CD4-positive, alpha-beta T cell (primary cell): ENCODE measurements around the gene CACNA1D. TPM values are rescaled to one million over a fixed set of nuclear protein-coding genes. Genes with fewer than 3 reads are reported as not detected.

ENCODE experiments used
- ATAC-seq: fragments of 200-7000 bp; cut with Tn5 transposase; one replicate; pipeline ENCODE4 v1.10.0; 2022; ENCODE audit warnings: mild to moderate bottlenecking; ENCODE audit not compliant: poor library complexity
- CTCF ChIA-PET: fragments of 350-600 bp; sonication (Branson Sonifier 250); formaldehyde crosslinking; loops from one replicate; lab custom pipeline; 2021; ENCODE audit warnings: antibody characterized with exemption, inconsistent platforms; lab: Charles Lee
- POLR2A ChIA-PET: fragments of 350-600 bp; sonication (Branson Sonifier 250); formaldehyde crosslinking; loops from one replicate; lab custom pipeline; 2021; ENCODE audit warnings: antibody characterized with exemption, inconsistent platforms; lab: Charles Lee
- DNase-seq, 14 experiments: peaks; one replicate each; pipeline ENCODE4 v3.0.0-alpha.2; 2013 to 2020; ENCODE audit warnings: mixed read lengths in 2 of 14
- H3K27ac ChIP-seq, 2 donors: one replicate each; pipeline versions ENCODE4 v1.5.1 to v1.7.0; 2013; ENCODE audit warnings: low read length in 2 of 2, low read depth in 1 of 2, mild to moderate bottlenecking in 1 of 2
- H3K27me3 ChIP-seq, 2 experiments: 1 replicate in 1 of 2; 2 replicates in 1 of 2; pipeline versions ENCODE4 v1.6.1 to v1.7.0; 2013; ENCODE audit warnings: low read length in 2 of 2, control low read depth in 1 of 2, mild to moderate bottlenecking in 1 of 2, moderate library complexity in 1 of 2; ENCODE audit not compliant: insufficient read depth in 2 of 2, control insufficient read depth in 1 of 2
- H3K36me3 ChIP-seq: one replicate; pipeline ENCODE4 v1.6.1; 2013; ENCODE audit warnings: low read length, control low read depth; ENCODE audit not compliant: insufficient read depth
- H3K4me1 ChIP-seq: one replicate; pipeline ENCODE4 v1.6.1; 2013; ENCODE audit warnings: low read length, control low read depth; ENCODE audit not compliant: insufficient read depth
- H3K4me3 ChIP-seq: one replicate; pipeline ENCODE4 v1.5.1; 2013; ENCODE audit warnings: mild to moderate bottlenecking, low read length, moderate library complexity
- H3K9me3 ChIP-seq, 2 experiments: 1 replicate in 1 of 2; 2 replicates in 1 of 2; pipeline versions ENCODE4 v1.6.1 to v1.7.0; 2013; ENCODE audit warnings: low read length in 2 of 2, mild to moderate bottlenecking in 2 of 2, control low read depth in 1 of 2, moderate library complexity in 1 of 2; ENCODE audit not compliant: control insufficient read depth in 1 of 2, insufficient read depth in 1 of 2
- H3K27ac Mint-ChIP-seq: one replicate; pipeline ENCODE4 v1.8.0; 2020; ENCODE audit warnings: mixed read lengths
- H3K27me3 Mint-ChIP-seq: one replicate; pipeline ENCODE4 v1.8.0; 2021; ENCODE audit warnings: mixed read lengths
- H3K36me3 Mint-ChIP-seq: one replicate; pipeline ENCODE4 v1.8.0; 2021; ENCODE audit warnings: low read depth, mixed read lengths
- H3K4me1 Mint-ChIP-seq: one replicate; pipeline ENCODE4 v1.8.0; 2021; ENCODE audit warnings: low read depth, mixed read lengths
- H3K4me3 Mint-ChIP-seq: one replicate; pipeline ENCODE4 v1.8.0; 2020; ENCODE audit warnings: mild to moderate bottlenecking, mixed read lengths
- H3K9me3 Mint-ChIP-seq: one replicate; pipeline ENCODE4 v1.8.0; 2020; ENCODE audit warnings: mixed read lengths
- CTCF ChIP-seq: fragments of 200-600 bp; IDR thresholded peaks from one replicate; pipeline ENCODE4 v1.8.0; 2022; ENCODE audit warnings: antibody characterized with exemption, mild to moderate bottlenecking
- intact Hi-C, 2 experiments: fragments of 100-400 bp; cut with DNase I in 1 of 2; cut with micrococcal nuclease in 1 of 2; formaldehyde crosslinking; loops; one replicate each; pipeline versions ENCODE4 v1.15.1 to v1.9.0; 2023 to 2025; cut with DNase I, micrococcal nuclease
- total RNA-seq, 174 experiments: library from RNA in 2 of 174; stranded (reverse) in 2 of 174; gene quantifications; one replicate each; pipeline ENCODE4 v1.2.3 and lab custom pipeline; 2021 to 2026

CACNA1D gene
- total RNA-seq, 2 experiments from 2014 or later, result not detected

- Mint-ChIP-seq H3K27ac (no peak overlapping the region), H3K4me1 (no peaks in the 10 kb centered on the region), H3K36me3 (no peaks in the 10 kb centered on the region), H3K9me3 (no peaks in the 10 kb centered on the region), H3K27me3 (peaks cover 10% of the 10 kb centered on the region), H3K4me3 (no peak overlapping the region)
- Histone ChIP-seq H3K9me3 (no peaks in the 10 kb centered on the region), H3K27me3 (peaks cover 0 to 6% of the 10 kb centered on the region in 2 experiments), H3K36me3 (no peaks in the 10 kb centered on the region), H3K4me3 (no peak overlapping the region), H3K4me1 (no peaks in the 10 kb centered on the region), H3K27ac (no peak overlapping the region)
- no peak for ATAC-seq
- intact Hi-C loops, result no loop called here
- ChIA-PET POLR2A (no interaction called here), CTCF (no interaction called here)
- DNase-seq, result no peak
- TF ChIP-seq CTCF, result no peak
These were observed 147.8 kb downstream of the CACNA1D start for GRCh38 chr3:53642211-53642610.

GRCh38 chr3:53643757-53644156 lies 149.3 kb downstream of the CACNA1D start:
- Mint-ChIP-seq H3K27ac (no peak overlapping the region), H3K36me3 (no peaks in the 10 kb centered on the region), H3K4me1 (no peaks in the 10 kb centered on the region), H3K27me3 (peaks cover 19% of the 10 kb centered on the region), H3K9me3 (no peaks in the 10 kb centered on the region), H3K4me3 (no peak overlapping the region)
- Histone ChIP-seq H3K4me3 (no peak overlapping the region), H3K4me1 (no peaks in the 10 kb centered on the region), H3K36me3 (no peaks in the 10 kb centered on the region), H3K27me3 (peaks cover 0 to 6% of the 10 kb centered on the region in 2 experiments), H3K27ac (no peak overlapping the region), H3K9me3 (no peaks in the 10 kb centered on the region)
- CTCF ChIA-PET, result no interaction called here
- DNase-seq, result no peak
- intact Hi-C loops, result no loop called here
- POLR2A ChIA-PET, result no interaction called here
- no peak for ATAC-seq
- TF ChIP-seq CTCF, result no peak

GRCh38 chr3:53645754-53646153 lies 151.3 kb downstream of the CACNA1D start:
- no peaks in the 10 kb centered on the region for H3K4me1 Mint-ChIP-seq
- ChIA-PET POLR2A (no interaction called here), CTCF (no interaction called here)
- Histone ChIP-seq H3K27me3 (peaks cover 0 to 6% of the 10 kb centered on the region in 2 experiments), H3K4me3 (no peak overlapping the region), H3K27ac (no peak overlapping the region), H3K36me3 (no peaks in the 10 kb centered on the region), H3K9me3 (no peaks in the 10 kb centered on the region), H3K4me1 (no peaks in the 10 kb centered on the region)
- H3K27me3 Mint-ChIP-seq, result peaks cover 30% of the 10 kb centered on the region
- no peaks in the 10 kb centered on the region for H3K36me3 Mint-ChIP-seq
- DNase-seq (no peak), ATAC-seq (no peak)
- H3K27ac Mint-ChIP-seq, result no peak overlapping the region
- H3K9me3 Mint-ChIP-seq, result no peaks in the 10 kb centered on the region
- intact Hi-C loops, result no loop called here
- H3K4me3 Mint-ChIP-seq, result no peak overlapping the region
- no peak for TF ChIP-seq CTCF
